ENCODE results near the gene ESYT3.
"Not testable (repeated sequence)": the region's sequence is repeated elsewhere in the genome, so short reads cannot be mapped to it uniquely, and the experiment has no call there.

Gene ESYT3

DNA sequence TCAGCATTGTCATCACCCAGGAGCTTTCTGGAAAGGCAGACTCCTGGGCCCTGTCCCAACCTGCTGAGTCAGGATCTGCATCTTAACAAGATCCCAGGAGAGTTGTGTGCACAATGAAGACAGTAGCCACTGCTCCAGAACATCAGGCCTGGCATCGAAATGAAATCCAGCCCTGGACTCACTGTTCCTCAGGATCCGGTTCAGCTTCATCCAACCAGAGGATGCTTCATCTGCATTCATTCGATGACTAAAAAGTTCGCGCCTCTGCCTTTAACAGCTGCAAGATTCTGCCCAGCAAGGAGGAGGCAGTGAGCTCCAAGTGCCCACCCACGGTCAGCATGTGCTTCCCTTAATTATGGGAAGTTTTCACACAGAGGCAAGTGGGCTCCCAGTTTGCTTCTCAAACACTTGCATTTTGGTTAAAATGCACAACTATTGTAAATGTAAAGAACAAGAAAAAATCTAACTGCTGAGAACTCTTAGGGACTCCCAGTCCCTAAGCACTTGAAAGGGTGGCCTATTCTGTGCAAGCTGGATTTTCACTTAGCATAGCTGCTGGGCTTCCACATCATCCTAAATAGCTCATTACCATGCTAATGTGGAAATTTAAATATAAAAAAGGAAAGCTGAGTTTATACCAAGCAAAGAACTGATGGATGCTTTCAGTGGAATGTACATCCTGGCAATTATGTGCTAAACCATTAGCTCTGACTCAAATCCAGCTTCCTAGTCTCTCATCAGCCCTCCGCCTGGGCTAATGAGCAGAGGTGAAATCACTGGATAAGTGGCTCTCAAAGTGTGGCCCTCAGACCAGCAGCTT, 25.5 kb upstream of the ESYT3 start:
- DNase-seq, result no peak

DNA sequence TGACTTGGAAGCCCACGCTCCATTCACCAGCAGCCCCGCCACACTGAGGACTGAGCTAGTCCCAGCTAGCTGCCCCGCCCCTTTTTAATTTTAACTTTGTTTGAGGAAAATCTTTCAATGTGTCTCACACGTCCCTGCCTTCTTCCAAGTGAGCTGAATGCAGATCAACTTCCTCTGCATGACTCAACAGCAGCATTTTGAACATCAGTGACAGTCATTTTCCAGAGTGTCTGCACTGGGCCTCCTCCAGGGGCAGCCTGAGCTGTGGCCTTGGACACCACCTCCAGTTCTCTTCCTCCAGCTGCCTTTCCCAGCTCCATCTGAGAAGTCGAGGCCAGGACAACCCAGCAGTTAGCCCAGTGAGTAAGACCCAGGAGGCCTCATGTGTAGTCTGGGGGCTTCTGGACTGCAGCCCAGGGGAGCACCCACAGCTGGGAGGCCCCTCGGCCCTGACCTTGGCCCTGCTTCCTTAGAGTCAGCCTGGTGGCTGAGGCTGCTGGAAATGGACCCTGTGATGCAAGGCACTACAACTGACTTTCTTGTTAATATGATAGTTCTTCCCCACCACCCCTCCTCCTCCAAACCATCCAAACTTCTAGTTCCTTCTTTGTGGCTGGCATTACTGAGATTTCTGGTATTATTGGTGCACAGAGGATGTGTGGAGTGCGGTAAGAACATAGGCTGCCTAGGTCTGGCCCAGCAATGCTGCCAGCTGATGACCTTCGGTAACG, 21.4 kb upstream of the ESYT3 start:
- no peak for DNase-seq

DNA sequence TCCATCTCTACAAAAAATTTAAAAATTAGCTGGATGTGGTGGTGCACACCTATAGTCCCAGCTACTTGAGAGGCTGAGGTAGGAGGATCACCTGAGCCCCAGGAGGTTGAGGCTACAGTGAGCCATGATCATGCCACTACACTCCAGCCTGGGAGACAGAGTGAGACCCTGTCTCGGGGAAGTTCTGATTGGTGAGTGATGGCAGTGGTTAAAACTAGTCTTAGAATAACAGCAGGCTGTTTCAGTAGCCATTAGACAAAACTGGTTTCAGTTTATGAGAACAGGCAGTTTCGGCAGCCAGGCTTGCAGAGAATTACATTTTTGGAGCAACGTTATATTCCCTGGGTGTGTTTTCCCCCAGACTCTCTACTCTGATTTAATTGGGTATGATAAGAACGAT, 18.2 kb upstream of the ESYT3 start:
- DNase-seq, result not testable (repeated sequence)

DNA sequence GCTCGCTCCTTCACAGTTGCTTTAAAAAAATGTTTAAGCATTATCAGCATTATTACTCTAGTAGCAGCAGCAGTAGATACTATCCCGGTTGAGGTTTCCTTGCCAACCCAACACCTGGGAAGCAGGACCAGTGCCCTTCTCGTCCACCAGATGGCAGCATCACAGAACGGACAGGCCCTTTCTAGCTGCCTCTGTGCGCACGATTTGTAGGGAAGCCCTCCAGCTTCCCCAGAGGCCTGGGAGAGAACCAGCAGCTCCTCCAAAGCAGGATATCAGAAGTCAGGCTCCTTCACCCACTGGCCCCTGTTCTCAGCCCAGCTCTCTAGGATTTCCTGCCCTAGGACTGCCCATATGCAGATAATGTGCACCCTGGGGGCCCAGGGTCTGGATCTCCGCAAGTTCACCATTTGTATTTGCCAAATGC, 16.8 kb upstream of the ESYT3 start:
- DNase-seq, result peak; percentile 76

DNA sequence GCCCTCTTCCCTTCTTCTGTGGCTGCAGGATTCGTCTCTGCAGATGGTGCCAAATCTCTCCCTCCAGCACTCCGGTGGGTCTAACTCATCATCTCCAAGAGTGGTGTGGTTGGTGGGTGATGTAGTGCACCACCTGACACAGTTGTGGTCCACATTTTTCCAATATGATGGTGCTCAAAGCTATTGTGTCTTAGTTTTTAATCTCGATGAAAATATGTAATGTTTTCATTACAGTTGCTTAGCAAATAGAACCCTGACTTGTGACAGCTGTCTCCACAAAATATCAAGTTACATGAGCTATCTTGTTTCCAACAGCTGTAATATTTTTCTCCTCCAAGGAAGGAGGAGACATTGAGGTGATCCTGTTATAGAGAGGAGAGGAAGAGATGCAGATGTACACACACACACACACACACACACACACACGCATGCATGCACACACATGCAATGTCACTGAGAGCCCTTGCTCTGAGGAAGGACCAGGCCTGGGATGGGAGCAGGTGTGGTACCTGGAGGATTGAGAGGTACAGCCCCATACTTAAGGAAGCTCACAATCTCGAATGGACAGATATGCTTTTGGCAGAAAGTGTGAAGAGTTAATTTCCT, 15.7 kb upstream of the ESYT3 start:
- no peak for DNase-seq

DNA sequence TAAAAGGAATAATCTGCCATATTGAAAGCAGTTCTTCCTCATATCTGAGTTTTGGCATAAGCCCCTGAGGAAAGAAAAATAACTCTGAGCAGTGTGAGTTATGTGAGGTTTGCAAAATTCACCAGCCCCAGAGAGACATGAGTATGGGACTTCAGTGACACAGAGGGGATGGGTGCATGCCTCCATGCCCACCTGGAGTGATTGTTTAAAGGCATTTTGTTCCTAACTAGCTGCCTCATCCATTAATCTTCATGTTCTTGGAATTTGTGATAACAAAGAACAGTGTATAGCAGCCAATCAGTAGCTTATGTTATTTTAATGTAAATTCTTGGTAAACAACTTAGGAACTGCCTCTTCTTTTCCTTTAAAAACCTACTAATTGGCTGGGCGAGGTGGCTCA, 11.1 kb upstream of the ESYT3 start:
- no peak for DNase-seq

DNA sequence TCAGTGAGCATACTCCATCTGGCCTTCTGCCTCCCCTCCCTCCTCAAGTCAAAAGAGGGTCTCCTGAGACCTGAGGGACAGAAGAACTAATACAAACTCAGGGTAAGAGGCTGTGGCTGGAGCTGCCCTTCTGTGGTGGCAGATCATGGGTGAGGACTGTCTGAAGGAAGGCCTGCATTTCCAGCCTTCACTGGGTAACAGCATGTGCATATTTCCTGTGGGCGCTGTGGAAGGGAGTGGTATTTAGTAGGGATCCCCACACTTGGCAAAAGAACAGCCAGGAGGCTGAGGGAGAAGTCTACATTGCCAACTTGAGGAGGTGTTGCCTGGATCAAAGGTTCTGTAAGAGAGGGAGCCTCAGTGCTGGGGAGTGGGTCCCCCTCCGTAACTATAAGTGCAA, 10.1 kb upstream of the ESYT3 start:
- DNase-seq, result no peak

DNA sequence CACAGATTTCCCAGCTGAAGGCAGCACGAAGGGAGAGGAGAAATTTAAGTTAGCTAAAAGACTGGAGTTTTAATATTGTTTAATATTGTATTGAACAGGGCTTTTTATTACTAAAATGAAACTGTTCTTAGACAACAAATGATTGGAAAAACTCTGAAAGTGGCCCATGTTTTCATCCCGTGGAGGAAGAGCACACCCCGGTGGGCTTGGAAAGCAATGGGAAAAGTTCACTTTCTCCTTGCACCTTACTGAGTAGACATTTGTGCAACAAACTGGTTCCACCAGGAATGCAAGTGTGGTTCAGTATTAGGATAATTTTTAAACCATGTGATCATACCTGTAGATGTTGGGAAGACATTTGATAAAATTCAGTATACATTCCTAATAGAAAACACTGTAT, 8.2 kb upstream of the ESYT3 start:
- DNase-seq, result no peak

DNA sequence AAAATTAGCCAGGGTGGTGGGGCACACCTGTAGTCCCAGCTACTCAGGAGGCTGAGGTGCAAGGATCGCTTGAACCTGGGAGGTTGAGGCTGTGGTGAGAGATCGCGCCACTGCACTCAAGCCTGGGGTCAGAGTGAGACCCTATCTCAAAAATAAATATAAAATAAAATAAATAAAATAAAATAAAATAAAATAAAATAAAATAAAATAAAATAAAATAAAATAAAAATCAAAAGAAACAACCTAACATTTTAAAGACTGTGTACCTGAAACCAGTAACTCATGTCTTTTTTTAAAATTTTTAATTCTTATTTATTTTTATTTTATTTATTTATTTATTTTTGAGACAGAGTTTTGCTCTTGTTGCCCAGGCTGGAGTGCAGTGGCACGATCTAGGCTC, 7.7 kb upstream of the ESYT3 start:
- DNase-seq, result not testable (repeated sequence)

DNA sequence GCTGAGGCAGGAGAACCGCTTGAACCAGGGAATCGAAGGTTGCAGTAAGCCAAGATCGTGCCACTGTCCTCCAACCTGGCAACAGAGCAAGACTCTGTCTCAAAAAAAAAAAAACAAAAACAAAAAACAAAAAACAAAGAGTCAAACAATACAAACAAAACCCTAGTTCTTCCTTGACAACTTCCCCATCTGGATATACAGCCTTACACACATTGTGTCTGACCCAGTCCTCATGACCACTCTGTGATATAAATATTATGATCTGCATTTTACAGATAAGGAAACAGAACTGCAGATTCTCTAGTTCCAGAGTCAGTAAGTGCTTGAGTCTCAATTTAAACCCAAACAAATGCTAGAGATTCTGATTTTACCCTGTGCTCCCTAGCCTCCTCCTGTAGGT, 4.8 kb upstream of the ESYT3 start:
- no peak for DNase-seq

DNA sequence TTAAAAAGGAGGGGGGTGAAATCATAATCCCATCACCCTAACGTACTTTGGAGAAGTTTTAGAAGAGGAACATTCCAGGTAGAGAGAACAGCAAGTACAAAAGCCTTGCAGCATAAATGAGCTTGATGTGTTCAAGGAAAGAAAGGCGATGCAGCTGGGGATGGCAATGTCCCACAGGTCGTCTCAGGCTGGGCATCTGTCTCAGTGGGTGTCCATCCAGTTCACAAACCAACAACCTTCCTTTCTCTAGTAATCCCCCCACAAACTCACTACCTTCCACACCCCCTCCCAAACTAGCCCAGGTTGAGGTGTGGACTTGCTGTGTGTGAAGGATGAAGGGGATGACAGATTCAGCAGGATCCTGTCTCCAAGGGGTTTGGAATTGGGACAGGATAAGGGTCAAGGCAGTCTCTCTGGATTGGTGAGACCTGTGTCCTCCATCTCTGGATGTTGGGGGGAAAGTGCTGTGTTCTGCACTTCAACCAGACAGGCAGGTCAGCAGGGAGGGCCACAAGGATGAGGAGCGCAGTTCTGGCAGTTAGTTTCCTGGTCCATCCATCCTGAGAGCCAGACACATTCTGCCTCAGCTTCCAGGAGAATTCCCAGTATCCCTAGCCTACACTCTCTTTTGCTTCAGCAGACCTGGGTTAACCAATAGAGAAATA, 1.7 kb upstream of the ESYT3 start:
- no peak for DNase-seq

DNA sequence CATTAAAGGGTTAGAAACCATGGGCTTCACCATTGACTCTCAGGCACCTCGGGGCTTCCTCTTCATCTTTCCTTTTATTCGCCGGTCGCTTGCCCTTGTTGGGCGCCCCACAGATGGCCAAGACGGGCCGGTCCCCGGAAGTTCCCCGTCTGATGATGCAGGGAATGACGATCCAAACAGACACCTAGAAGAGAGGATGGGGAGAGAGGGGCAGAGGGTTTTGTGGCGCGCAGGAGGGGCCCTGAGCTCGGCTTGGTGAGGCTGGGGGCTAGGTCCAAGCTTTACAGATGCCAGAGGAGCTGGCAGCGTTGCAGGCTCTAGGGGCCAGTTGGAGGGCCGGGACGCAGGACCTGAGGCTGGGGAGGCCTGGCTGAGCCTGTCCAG, 532 bp upstream of the ESYT3 start:
- DNase-seq, result no peak

DNA sequence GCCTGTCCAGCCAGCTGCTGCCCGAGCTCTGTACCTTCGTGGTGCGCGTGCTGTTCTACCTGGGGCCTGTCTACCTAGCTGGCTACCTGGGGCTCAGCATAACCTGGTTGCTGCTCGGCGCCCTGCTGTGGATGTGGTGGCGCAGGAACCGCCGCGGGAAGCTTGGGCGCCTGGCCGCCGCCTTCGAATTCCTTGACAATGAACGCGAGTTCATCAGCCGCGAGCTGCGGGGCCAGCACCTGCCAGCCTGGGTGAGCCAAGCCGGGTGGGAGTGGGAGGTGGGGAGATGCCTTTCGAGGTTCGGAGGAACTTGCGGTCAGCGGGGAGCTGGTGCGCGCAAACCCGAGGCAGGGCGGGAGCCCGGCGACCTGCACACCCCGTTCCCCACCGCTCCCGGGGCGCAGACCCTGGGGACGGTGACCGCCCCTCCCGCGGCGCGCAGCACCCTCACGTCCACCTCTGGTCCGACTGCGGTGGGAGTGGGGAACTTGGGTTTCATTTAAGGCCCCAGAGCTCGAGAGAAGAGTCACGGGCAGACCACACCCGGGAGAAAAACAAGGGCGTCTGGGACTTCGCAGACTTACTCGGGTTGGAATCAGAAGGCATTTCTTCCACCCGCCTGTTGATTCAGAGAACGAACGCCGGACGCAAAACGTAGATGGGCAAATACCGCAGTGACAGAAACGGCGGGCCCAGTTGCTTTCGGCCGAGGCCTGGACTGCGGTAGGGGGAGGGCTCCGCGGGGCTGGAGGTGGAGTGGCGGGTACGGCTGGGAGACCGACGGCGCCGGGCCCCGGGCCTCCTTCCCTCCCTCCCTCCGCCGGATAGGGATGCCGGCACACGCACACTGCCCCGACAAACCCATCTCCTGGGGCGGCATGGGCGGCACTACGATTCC, 708 bp downstream of the ESYT3 start:
- DNase-seq, result peak; percentile 58

DNA sequence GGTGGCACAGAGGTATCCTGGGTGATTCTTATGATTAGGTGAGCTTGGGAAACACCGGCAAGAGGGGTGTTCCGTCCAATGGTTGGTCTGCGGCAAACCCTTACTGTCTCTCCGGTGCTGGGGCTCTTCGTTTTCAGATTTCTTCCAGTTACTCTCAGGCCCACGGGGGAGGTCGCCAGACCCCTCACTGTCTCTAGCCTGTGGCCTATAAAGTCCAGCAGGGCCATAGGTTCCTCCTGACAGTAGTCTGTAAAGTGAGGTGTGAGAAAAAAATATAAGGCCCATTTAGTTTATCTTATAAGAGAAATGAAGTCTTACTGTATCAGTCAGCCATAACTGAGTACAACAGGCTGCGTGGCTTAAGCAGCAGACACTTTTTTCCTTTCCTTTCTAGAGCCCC, 1.4 kb downstream of the ESYT3 start:
- DNase-seq, result no peak

DNA sequence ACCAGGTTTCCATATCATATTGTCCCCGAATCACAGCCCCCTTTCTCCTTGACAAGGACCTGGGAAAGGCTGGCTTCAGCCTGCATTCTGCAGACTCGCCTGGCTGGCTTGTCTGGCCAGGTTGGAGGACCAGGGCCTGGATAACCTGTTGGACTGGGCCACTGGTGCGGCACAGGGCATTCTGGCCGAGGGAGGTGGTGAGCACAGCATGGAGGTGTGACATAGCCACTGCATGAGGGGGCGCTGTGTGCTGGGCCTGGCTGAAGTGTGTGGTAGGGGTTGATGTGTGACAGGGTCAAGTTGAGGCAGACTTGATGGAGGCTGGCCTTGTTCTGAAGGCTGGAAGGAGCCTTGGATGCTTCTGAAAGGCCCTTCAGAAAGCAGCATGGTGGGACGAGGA, 2.9 kb downstream of the ESYT3 start:
- DNase-seq, result no peak

DNA sequence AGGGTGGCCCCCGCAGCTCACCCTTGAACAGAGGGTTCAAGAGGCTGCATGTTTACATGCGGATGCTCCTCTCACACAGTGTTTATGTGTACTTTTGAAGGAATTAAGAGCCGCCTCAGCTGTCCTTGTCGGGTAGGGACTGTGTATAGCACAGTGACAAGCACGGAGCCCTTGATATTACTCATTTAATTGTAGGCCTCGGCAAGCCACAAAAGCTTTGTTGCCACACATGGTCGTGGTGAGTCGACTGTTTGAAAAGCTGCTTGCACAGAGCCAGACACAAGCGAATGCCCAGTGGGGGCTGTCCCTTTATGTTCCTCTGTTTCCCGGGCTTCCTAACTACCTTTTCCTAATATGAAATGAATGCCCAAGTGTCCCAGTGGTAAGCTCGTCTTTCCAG, 4.5 kb downstream of the ESYT3 start:
- no peak for DNase-seq

DNA sequence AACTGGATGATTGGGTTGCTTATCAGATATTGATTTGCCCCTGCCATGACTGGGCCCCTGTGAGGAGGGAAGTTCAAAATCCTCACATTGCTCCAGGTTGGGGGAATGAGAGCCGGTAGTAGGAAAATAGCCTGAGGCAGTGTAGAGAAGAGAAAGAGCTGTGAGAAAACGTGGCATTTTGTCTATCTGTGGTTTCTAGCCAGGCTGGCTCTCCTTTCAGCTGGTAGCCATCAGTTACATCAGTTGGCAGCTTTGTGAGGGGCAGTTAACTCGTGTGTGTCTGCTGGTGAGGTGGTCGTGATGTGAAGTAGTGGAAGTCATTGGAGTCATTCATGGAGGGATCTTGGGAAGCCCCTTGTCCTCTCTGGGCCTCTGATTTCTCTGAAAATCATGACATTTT, 5.2 kb downstream of the ESYT3 start:
- no peak for DNase-seq

DNA sequence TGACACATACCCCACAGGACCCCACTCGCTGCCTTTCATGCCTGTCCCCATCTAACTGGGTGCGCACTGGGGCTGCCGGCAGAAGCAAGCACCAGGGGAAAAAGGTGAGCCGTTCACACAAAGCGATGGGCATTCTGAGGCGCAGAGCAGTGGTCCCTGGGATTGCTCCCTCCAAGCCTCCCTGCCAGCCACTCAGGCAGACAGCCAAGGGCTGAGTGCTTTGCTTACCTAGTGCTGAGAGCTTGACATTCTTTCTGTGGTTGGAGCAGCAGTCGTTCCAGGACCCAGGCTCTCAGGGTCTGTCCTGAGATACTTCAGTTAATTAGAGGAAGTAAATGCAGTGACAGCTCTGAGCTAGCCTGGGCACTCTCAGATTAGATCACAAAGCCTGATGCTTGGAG, 5.7 kb downstream of the ESYT3 start:
- no peak for DNase-seq

DNA sequence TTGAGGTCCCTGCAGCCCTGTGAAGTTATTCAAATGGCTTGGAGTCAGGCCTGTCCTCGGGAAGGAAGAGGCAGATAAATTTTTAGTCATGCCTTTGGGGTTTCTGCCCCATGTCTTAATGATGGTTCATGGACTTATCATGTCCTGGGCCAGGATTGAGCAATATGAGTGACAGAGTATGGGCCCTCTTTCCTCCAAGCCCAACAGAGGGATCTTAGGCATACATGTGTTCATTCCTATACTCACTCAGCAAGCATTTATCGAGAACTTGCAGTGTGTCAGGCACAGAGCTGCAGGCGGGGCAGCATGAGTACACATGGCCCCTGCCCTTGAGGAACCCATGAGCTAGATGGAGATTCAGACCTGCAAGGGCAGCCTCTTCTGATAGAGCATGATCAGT, 6.2 kb downstream of the ESYT3 start:
- no peak for DNase-seq

DNA sequence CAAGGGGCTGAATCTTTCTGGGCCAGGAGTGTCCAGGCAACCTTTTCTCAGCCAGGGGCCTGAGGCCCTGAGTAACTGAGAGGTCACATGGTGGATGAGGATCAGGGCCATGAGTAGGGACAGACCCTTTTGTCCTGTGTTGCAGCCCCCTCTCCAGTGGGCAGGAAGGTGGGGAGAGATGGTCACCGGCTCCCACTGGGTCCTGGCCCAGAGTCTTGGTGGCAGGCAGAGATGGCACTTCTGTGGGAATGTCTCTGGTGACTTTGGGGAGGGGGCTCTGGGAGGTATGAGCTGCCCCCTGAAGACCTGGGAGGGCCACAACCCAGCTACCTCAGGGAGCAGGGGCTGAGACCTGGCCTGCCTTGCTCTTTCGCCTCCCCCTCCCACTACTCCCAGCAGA, 6.8 kb downstream of the ESYT3 start:
- no peak for DNase-seq

DNA sequence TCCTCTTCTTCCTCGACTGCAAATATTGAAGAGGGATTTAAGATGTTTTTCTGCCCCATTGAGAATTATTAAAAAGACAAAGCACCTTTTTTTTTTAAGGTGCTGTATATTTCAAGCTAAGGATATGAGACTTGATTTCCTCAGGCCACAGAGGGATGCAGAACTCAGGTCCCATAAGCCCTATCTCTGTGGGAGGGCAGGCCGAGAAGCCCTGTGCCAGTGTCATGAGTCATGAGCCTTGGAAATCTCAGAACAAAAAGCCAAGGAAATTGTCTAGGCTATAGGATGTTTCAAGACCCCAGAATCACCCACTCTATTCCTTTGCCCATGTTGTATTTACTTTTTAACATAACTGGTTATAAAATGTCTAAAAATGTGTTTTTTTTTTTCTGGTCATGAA, 7.3 kb downstream of the ESYT3 start:
- DNase-seq, result no peak

DNA sequence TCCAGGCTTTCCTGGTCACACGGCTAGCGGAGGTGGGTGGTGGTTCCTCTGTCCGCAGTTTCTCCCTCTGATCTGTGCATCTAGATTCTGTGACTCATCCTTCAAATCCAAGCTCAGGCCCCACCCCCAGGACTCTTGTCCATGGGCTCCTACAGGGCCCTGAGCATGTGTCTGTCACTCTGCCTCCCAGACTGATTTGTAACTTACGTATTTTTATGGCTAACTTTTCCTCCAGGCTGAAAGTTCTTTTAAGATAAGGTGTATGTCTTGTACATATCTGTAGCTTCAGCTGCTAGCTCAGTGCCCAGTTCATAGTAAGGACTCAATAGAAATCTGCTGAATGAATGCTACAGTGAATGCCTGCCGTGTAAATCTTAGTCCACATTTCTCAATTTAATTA, 8.0 kb downstream of the ESYT3 start:
- no peak for DNase-seq

DNA sequence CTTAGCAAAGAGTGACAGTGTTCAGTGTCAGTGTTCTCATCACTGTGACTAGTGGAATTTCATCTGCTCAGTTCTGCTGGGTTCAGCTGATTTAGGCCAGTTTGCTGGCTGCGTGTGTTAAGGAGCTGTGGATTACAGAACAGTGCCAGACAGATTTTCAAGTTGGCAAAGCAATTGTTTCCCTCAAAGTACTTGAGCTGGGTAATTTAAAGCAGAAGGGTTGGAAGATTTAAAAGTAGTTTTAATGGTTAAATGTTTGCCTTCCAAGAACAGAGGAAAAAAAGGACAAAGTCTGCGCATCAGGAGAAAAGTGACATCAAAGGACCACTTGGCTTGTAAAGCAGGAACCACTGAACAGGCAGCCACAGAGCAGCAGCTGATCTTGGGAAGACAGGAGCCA, 8.7 kb downstream of the ESYT3 start:
- DNase-seq, result no peak
